ENCODE measurements around the gene SLC39A11. TPM values are rescaled to one million over a fixed set of nuclear protein-coding genes. Genes with fewer than 3 reads are reported as not detected.

SLC39A11 gene
- total and polyA plus RNA-seq, 4 donors: 18.9 to 44.9 (median 28.2) TPM

- H3K36me3 ChIP-seq (ENCODE audit: control insufficient read depth in 4 of 4, insufficient read depth in 3 of 4, low read depth in 1 of 4, low read length in 3 of 4): peaks cover 0 to 5% (median 5%) of the 10 kb centered on the region in 4 donors
- H3K4me3 ChIP-seq (ENCODE audit: low read depth in 1 of 3, low read length in 3 of 3): no peak overlapping the region
- WGBS: 98% methylated on average over 5 of the region's 5 CpGs
- no peak overlapping the region for H3K27ac ChIP-seq (ENCODE audit: low read depth in 1 of 2, low read length in 2 of 2)
- no peaks in the 10 kb centered on the region for H3K4me1 ChIP-seq (ENCODE audit: control insufficient read depth in 4 of 4, insufficient read depth in 4 of 4, low read length in 3 of 4)
- no peak for DNase-seq (ENCODE audit: low spot score)
- H3K9me3 ChIP-seq (ENCODE audit: control insufficient read depth in 4 of 4, low read length in 3 of 4): peaks cover 0 to 9% (median 7%) of the 10 kb centered on the region in 4 donors
- H3K9ac ChIP-seq (ENCODE audit: low read depth in 1 of 2, low read length in 2 of 2): no peak overlapping the region
- TF ChIP-seq TAF1 (conservative IDR thresholded peaks at IDR 0.05) (no peak), GABPA (IDR thresholded peaks at IDR 0.05 in 1 of 2, conservative IDR thresholded peaks at IDR 0.05 in 1 of 2) (no peak), MAX (IDR thresholded peaks at IDR 0.05) (no peak), ATF3 (IDR thresholded peaks at IDR 0.05) (no peak)
- H3K27me3 ChIP-seq (ENCODE audit: control insufficient read depth in 4 of 4, insufficient read depth in 4 of 4, low read length in 3 of 4): no peaks in the 10 kb centered on the region
Observed at GRCh38 chr17:72883351-72883750, 209.1 kb downstream of the SLC39A11 start.

- no peak overlapping the region for H3K4me3 ChIP-seq (ENCODE audit: low read depth in 1 of 3, low read length in 3 of 3)
- no peak overlapping the region for H3K27ac ChIP-seq (ENCODE audit: low read depth in 1 of 2, low read length in 2 of 2)
- DNase-seq (ENCODE audit: low spot score): no peak
- H3K4me1 ChIP-seq (ENCODE audit: control insufficient read depth in 4 of 4, insufficient read depth in 4 of 4, low read length in 3 of 4): no peaks in the 10 kb centered on the region
- WGBS: 95% methylated on average over 4 of the region's 4 CpGs
- peaks cover 0 to 9% (median 7%) of the 10 kb centered on the region in 4 donors for H3K9me3 ChIP-seq (ENCODE audit: control insufficient read depth in 4 of 4, low read length in 3 of 4)
- H3K36me3 ChIP-seq (ENCODE audit: control insufficient read depth in 4 of 4, insufficient read depth in 3 of 4, low read depth in 1 of 4, low read length in 3 of 4): peaks cover 0 to 5% (median 5%) of the 10 kb centered on the region in 4 donors
- TF ChIP-seq FOXA1 (IDR thresholded peaks at IDR 0.05) (no peak), GABPA (IDR thresholded peaks at IDR 0.05 in 1 of 2, conservative IDR thresholded peaks at IDR 0.05 in 1 of 2) (no peak), REST (IDR thresholded peaks at IDR 0.05) (no peak), SP1 (IDR thresholded peaks at IDR 0.05) (no peak), RXRA (IDR thresholded peaks at IDR 0.05) (no peak), HNF4G (IDR thresholded peaks at IDR 0.05) (no peak), ZBTB33 (IDR thresholded peaks at IDR 0.05) (no peak), RAD21 (IDR thresholded peaks at IDR 0.05) (no peak), JUND (IDR thresholded peaks at IDR 0.05) (no peak), TAF1 (conservative IDR thresholded peaks at IDR 0.05) (no peak), YY1 (IDR thresholded peaks at IDR 0.05) (no peak), EGR1 (IDR thresholded peaks at IDR 0.05; ENCODE audit: low read depth in 2 of 2) (no peak), ATF3 (IDR thresholded peaks at IDR 0.05) (no peak), MAX (IDR thresholded peaks at IDR 0.05) (no peak), NR2F2 (IDR thresholded peaks at IDR 0.05) (no peak), HNF4A (conservative IDR thresholded peaks at IDR 0.05) (no peak), FOXA2 (IDR thresholded peaks at IDR 0.05) (no peak), CTCF (IDR thresholded peaks at IDR 0.05; ENCODE audit: low read depth, low read length, missing input control) (no peak)
- no peak overlapping the region for H3K9ac ChIP-seq (ENCODE audit: low read depth in 1 of 2, low read length in 2 of 2)
- no peaks in the 10 kb centered on the region for H3K27me3 ChIP-seq (ENCODE audit: control insufficient read depth in 4 of 4, insufficient read depth in 4 of 4, low read length in 3 of 4)
Observed at GRCh38 chr17:72882426-72882825, 210.1 kb downstream of the SLC39A11 start.
